LNCAP (cell line): ENCODE data around the gene CD2BP2.

ENCODE experiments used
- CTCF ChIP-seq: fragments of 450-650 bp; IDR thresholded peaks from 2 replicates; pipeline ENCODE4 v1.5.1; 2017; ENCODE audit warnings: mild to moderate bottlenecking

CD2BP2 gene

GRCh38 chr16:30349675-30350074 is 5.4 kb downstream of the CD2BP2 start:
- no peak for TF ChIP-seq CTCF

- TF ChIP-seq CTCF = no peak
Observed at GRCh38 chr16:30348929-30349328, 6.2 kb downstream of the CD2BP2 start.

- no peak for TF ChIP-seq CTCF
Observed at GRCh38 chr16:30348113-30348512, 7.0 kb downstream of the CD2BP2 start.

GRCh38 chr16:30346286-30346685 is 8.8 kb downstream of the CD2BP2 start:
- no peak for TF ChIP-seq CTCF

GRCh38 chr16:30342751-30343490 is 12.2 kb downstream of the CD2BP2 start:
- no peak for TF ChIP-seq CTCF

GRCh38 chr16:30340621-30341020 is 14.5 kb downstream of the CD2BP2 start:
- no peak for TF ChIP-seq CTCF

GRCh38 chr16:30335598-30336474 is 19.3 kb downstream of the CD2BP2 start:
- TF ChIP-seq CTCF = no peak
